Endothelial cell (in vitro differentiated cells): Measurements from ENCODE around the gene VWA8. TPM values are rescaled to one million over a fixed set of nuclear protein-coding genes. Genes with fewer than 3 reads are reported as not detected.
"Not testable (repeated sequence)": the region's sequence is repeated elsewhere in the genome, so short reads cannot be mapped to it uniquely, and the experiment has no call there.

Experiments used
- DNase-seq: peaks from one replicate; pipeline ENCODE4 v3.0.0; 2021; ENCODE audit warnings: low spot score
- H3K27ac Mint-ChIP-seq: one replicate; pipeline ENCODE4 v1.8.0; 2021; ENCODE audit warnings: mixed read lengths, inconsistent platforms; ENCODE audit not compliant: unreplicated experiment
- H3K27me3 Mint-ChIP-seq: one replicate; pipeline ENCODE4 v1.8.0; 2021; ENCODE audit warnings: mild to moderate bottlenecking, moderate library complexity, mixed read lengths, inconsistent platforms; ENCODE audit not compliant: unreplicated experiment
- H3K36me3 Mint-ChIP-seq: one replicate; pipeline ENCODE4 v1.8.0; 2021; ENCODE audit warnings: mild to moderate bottlenecking, low read depth, mixed read lengths, inconsistent platforms; ENCODE audit not compliant: unreplicated experiment
- H3K4me1 Mint-ChIP-seq: one replicate; pipeline ENCODE4 v1.8.0; 2021; ENCODE audit warnings: mild to moderate bottlenecking, mixed read lengths, inconsistent platforms; ENCODE audit not compliant: unreplicated experiment
- H3K4me3 Mint-ChIP-seq: one replicate; pipeline ENCODE4 v1.8.0; 2021; ENCODE audit warnings: mild to moderate bottlenecking, mixed read lengths, inconsistent platforms; ENCODE audit not compliant: unreplicated experiment
- H3K9me3 Mint-ChIP-seq: one replicate; pipeline ENCODE4 v1.8.0; 2021; ENCODE audit warnings: mixed read lengths, inconsistent platforms; ENCODE audit not compliant: unreplicated experiment
- CTCF ChIP-seq: fragments of 200-600 bp; sonication (generic); IDR thresholded peaks from one replicate; pipeline ENCODE4 v1.5.0; 2021; ENCODE audit warnings: antibody characterized with exemption; ENCODE audit not compliant: unreplicated experiment
- total RNA-seq: library from RNA; stranded (reverse); fragmentation: NEBNext Ultra II Directional; extraction: Animal tissue kit (Norgen Biotek cat#: 25700); gene quantifications from one replicate; pipeline ENCODE4 v1.2.1, GENCODE V29; 2021; ENCODE audit not compliant: unreplicated experiment

The VWA8 gene
- total RNA-seq, 1 donor from 2014 or later = 8.2 TPM

GRCh38 chr13:41548031-41548430 lies 412.9 kb downstream of the VWA8 start:
- no peak for TF ChIP-seq CTCF
- H3K27ac Mint-ChIP-seq = no peak overlapping the region

GRCh38 chr13:41547251-41548000 lies 413.5 kb downstream of the VWA8 start:
- H3K4me3 Mint-ChIP-seq = no peak overlapping the region
- no peak overlapping the region for H3K27ac Mint-ChIP-seq
- peaks cover 4% of the 10 kb centered on the region for H3K27me3 Mint-ChIP-seq
- TF ChIP-seq CTCF = no peak
- H3K4me1 Mint-ChIP-seq = no peaks in the 10 kb centered on the region
- peaks cover 4% of the 10 kb centered on the region for H3K36me3 Mint-ChIP-seq
- H3K9me3 Mint-ChIP-seq = no peaks in the 10 kb centered on the region
- DNase-seq = no peak

More at GRCh38 chr13:41548031-41548430, 412.9 kb downstream of the VWA8 start:
- Mint-ChIP-seq H3K4me1 (no peaks in the 10 kb centered on the region), H3K9me3 (no peaks in the 10 kb centered on the region), H3K36me3 (peaks cover 4% of the 10 kb centered on the region), H3K27me3 (peaks cover 4% of the 10 kb centered on the region), H3K4me3 (no peak overlapping the region)
- DNase-seq = no peak

- Mint-ChIP-seq H3K36me3 (peaks cover 4% of the 10 kb centered on the region), H3K27me3 (peaks cover 4% of the 10 kb centered on the region), H3K9me3 (no peaks in the 10 kb centered on the region), H3K27ac (no peak overlapping the region), H3K4me3 (no peak overlapping the region), H3K4me1 (no peaks in the 10 kb centered on the region)
- no peak for TF ChIP-seq CTCF
- DNase-seq = no peak
Observed at GRCh38 chr13:41546372-41547190, 414.3 kb downstream of the VWA8 start.

GRCh38 chr13:41545432-41545707 lies 415.5 kb downstream of the VWA8 start:
- TF ChIP-seq CTCF = no peak
- DNase-seq = no peak
- no peaks in the 10 kb centered on the region for H3K9me3 Mint-ChIP-seq
- peaks cover 4% of the 10 kb centered on the region for H3K36me3 Mint-ChIP-seq
- H3K4me1 Mint-ChIP-seq = peaks cover 6% of the 10 kb centered on the region
- no peak overlapping the region for H3K27ac Mint-ChIP-seq
- peaks cover 1% of the 10 kb centered on the region for H3K27me3 Mint-ChIP-seq
- no peak overlapping the region for H3K4me3 Mint-ChIP-seq

- no peak overlapping the region for H3K27ac Mint-ChIP-seq
- H3K4me1 Mint-ChIP-seq = peaks cover 6% of the 10 kb centered on the region
- H3K9me3 Mint-ChIP-seq = no peaks in the 10 kb centered on the region
Observed at GRCh38 chr13:41543664-41544300, 417.1 kb downstream of the VWA8 start.

GRCh38 chr13:41542799-41543198 lies 418.1 kb downstream of the VWA8 start:
- not testable (repeated sequence) for H3K27me3 Mint-ChIP-seq, DNase-seq, H3K36me3 Mint-ChIP-seq, H3K9me3 Mint-ChIP-seq, H3K4me3 Mint-ChIP-seq, H3K4me1 Mint-ChIP-seq, H3K27ac Mint-ChIP-seq

More at GRCh38 chr13:41543664-41544300, 417.1 kb downstream of the VWA8 start:
- H3K27me3 Mint-ChIP-seq = no peaks in the 10 kb centered on the region
- DNase-seq = no peak
- H3K36me3 Mint-ChIP-seq = peaks cover 4% of the 10 kb centered on the region
- no peak overlapping the region for H3K4me3 Mint-ChIP-seq
- no peak for TF ChIP-seq CTCF
